Middle frontal gyrus (tissue), 1 donor: ENCODE measurements around the gene MEGF6.

ENCODE experiments used
- DNase-seq: peaks from one replicate; pipeline ENCODE4 v3.0.0-alpha.2; 2015; ENCODE audit warnings: low spot score; ENCODE audit errors: extremely low spot score

The MEGF6 gene

GRCh38 chr1:3556336-3556735 is 55.0 kb downstream of the MEGF6 start:
- DNase-seq = no peak

- no peak for DNase-seq
Measured at GRCh38 chr1:3555131-3555920, 56.0 kb downstream of the MEGF6 start.

DNA sequence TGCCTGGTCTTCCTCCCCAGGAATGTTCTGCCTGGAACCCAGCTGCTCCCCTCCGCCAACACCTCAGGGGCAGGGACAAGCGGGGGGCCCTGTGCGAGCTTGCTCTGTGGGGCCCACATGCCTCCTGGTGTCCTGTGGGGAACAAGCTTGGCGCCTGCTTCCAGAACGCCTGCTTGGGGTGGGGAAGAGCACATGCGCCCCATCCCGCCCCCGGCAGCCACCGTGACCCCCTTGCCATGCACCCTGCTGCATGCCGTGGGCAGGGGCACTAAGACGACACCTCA is 57.4 kb downstream of the MEGF6 start:
- DNase-seq = no peak

DNA sequence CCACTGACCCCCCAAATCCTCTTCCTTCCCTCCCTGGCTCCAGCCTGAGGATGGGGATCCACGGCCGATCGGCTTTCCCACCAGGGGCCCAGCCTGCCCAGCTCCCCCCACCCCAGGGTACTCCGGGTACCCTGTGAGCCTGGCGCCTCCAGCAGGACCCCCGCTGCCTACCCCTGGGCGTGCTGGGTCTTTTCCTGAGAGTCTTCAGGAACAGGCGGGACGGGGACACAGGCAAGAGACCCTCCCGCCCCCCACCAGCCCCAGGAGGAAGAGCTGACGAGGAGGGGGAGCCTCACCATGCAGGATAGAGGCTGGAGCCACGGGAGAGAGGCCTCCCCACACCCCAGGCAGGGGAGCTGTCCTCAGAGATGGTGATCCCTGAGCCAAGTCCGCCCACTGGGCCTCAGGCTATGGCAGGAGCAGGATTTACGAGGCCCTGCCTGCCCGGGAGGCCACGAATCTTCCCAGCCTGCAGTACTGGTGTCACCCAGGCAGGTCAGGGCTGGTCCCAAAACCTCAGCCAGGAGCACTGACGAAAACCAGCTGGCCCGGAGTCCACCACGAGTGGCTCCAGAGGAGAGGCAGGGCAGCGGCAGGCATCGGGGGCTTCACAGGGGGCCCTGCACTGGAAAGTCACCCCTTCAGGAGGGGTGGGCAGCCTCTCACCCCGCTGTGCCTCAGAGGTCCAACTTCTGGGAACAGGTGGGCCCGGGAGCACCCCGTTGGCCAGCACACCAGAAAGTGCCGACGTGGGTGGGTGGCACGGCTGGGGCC is 58.0 kb downstream of the MEGF6 start:
- no peak for DNase-seq

DNA sequence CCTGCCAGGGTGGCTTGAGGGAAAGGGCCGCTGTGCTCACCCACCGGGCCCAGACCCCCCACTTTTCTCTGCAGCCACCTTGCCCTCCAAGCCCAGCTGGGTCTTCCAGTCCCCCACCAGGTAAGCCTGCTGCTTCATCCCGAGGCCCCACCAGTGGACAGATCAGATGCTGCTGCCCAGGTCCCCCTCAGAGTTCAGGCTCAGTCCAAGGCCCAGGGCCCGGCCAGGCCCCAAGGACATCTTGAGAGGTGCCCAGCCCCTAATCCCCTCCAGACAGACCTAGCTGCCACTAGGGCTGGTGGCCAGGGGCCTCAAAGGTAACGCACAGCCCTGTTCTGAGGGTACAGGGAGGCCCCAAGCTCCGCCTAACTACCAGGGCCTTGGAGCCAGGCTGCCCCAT is 58.6 kb downstream of the MEGF6 start:
- DNase-seq = no peak

- no peak for DNase-seq
Measured at GRCh38 chr1:3552176-3552575, 59.1 kb downstream of the MEGF6 start.

DNA sequence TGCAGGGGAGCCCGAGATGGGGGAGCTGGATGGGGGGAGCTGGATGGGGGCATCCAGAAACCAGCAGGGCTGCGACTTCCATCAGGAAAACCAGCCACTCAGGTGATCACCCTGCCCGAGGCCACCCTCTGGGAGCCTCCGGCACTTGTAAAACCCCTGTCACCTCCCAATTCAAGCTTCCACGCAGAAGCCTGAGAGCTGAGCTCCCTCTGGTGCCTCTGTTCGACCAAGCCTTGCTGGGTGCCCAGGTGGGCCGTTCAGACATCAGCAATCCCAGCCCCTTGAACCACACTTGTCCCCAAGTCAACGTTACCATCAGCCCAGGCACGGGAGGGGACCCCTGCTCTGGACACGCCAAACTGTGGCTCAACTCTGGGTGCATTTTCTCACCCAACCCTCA is 59.6 kb downstream of the MEGF6 start:
- no peak for DNase-seq

DNA sequence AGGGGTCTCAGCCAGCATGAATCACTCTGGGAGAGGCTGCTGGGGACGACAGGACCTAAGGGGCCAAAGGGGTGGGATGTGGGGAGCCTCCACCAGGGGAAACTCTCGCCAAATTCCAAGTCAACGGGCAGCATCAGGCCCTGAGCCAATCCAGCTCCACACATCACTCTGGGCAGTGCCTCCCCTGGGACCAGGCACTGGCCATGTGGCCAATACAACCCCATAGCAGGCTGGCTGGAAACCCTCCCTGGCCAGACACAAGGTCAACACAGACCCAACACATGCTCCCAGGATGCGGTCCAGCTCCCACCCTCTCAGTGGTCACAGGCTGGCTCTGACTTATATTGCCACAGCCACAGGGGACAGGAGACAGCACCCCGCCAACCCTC is 60.0 kb downstream of the MEGF6 start:
- no peak for DNase-seq

- no peak for DNase-seq
Measured at GRCh38 chr1:3550511-3551289, 60.6 kb downstream of the MEGF6 start.

- no peak for DNase-seq
Measured at GRCh38 chr1:3548895-3549294, 62.4 kb downstream of the MEGF6 start.

DNA sequence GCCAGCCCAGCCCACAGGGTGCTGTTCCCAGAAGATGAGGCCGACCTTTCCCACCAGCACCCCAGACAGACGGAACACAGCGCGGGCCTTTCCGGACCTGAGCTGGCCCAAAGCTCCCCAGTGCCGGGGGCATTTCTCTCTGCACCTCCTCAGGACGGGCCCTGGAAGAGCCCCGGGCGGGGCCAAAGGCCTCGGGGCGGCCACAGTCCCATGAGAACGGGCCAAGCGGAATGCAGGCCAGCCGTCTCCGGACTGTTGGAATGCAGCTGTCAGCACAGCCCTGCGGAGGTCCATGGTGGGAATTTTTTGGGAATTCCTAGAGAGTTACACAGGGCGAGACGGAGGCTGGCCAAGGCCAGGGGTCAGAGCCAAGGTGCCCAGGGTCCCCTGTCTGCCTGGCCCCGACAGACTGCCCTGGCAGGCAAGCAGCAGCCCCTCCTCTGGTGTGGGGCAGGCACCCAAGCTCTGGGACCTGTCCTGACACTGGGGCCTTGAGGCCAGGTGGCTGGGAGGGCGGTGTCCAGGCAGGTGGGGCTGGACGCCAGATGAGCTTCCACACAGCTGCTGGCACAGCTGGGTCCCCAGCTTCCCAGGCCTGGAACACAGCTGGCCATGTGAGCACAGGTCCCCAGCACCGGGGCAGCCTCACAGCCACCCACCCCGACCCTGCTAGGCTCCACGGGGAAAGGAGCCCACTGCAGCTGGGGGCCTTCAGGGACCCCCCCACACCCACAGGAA is 63.0 kb downstream of the MEGF6 start:
- DNase-seq = no peak

GRCh38 chr1:3547055-3548005 is 64.0 kb downstream of the MEGF6 start:
- no peak for DNase-seq

DNA sequence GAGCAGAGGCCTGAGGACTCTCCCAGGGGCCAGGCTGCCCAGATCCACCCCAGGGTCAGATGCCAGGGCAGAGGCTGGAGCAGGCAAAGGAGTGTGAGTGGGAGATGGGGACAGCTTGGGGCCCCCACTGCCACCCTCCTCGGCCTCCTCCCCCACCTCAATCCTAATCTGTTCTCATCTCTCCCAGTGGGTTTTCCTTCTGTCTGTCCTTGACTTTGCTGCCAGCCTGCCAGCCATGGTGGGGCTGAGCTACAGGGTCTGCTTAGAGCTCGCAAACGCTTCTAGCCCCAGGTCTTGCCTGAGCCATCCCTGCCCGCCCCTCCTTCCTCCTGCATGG is 65.3 kb downstream of the MEGF6 start:
- DNase-seq = no peak

DNA sequence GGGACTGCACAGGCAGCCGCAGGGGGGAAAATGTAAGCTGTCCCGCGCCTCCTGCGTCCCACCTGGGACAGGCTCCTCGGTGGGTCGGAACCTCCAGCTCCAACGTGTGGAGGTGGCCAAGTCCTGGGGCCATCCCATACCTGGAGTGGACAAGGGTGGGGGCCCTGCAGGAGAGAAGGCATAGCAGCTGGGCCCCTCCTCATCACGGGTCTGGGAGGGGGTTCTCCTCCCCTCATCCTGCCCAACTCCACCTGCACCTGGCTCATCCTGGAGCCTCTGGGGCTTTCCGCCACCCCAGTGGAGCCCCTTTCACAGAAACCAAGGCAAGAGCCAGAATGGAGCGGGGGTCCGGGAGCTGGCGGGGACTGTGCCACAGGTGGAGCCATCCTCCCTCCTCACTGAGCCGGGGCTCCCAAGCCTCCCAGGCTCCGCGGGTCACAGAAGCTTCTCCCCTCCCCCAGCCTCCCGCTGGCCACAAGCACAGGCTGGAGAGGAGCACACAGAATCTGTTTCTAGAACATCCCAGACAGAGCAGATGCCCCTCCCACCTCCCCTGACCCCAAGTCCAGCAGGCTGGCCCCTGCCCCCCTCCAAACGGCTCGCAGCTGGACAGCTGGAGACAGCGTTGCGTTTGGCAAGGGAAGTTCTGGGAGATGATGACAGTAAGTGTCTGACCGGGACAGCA is 65.8 kb downstream of the MEGF6 start:
- DNase-seq = no peak

DNA sequence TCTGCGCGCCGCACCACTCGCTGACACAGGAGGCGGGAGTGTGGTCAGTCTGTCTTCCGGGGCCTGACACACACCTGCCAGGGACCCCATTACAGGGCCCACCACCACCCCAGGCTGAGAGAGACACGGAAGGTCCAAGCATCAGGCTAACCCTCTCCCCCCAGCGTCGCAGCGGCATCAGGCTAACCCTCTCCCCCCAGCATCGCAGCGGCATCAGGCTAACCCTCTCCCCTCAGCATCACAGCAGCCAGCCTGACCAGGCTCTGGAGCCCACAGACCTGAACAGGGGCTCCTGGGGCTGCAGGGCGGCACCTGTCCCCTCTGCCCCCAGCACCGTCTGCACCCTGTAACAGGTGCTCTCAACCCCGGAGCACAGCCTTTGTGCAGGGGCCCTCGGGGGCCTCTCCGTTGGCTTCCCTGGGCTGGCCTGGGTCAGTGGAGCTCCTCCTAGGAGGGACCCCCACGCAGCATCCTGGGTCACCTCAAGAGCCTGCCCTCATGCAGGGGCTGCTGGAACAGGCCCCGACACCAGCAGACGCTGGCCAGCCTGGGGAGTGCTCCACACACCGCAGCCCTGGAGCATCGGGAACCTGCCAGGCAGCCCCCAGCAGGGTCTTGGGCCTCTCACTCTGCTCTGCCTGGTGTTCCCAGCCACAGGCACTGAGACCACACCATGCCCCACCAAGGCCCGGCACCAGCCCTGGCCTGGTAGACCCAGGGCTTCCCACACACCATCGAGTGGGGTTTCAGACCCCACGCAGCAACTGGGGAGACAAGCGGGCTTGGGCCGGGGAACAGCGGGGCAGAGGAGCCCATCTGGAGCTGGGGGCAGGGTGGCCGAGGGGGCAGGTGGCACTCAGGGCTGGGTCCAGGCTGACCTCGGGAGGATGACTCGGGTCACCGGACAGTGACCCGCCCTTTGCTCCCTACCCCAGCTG is 67.0 kb downstream of the MEGF6 start:
- DNase-seq = no peak

DNA sequence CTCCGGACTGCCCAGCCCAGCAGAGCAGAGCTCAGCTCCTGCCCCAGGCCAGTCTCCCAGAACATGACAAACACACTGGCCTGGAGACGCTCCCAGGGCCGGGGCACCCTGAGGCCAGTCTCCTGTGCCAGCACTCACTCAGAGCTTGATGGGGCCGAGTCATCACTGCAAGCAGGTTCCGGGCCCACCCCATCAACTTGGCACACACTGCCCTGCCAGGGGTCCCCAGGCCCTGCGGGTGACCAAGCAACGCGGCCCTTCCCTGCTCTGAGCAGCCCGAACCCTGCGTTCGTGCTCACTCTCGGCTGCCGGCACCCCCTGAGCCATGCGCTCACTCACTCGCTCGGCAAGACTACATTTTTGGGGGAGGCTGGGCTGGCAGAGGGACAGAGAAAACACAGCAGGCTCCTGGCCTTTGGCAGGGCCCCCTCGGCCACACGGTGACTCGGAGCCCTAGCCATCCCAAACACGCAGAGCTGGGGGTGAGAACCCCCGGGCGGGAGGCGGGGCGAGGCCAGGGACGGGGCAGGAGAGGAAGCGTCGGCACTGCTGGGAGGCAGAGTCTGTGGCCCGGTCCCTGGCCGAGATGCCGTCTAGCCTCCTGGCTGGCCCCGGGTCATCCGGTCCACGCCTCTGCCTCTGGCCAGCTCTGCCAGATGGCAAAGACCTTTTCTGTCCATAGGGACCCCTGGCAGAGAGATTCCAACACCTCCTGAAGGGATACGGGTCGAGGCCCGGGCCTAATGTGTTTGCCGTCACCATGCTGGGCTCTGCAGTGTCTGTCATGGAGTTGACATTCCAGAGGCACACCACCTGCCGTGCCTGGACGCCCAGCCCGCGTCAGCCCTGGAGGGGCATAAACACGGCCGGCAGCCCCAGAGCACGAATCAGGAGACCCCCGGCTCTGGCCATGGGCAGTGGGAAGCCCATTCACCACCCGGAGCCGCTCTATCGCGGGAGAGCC is 68.0 kb downstream of the MEGF6 start:
- DNase-seq = no peak

DNA sequence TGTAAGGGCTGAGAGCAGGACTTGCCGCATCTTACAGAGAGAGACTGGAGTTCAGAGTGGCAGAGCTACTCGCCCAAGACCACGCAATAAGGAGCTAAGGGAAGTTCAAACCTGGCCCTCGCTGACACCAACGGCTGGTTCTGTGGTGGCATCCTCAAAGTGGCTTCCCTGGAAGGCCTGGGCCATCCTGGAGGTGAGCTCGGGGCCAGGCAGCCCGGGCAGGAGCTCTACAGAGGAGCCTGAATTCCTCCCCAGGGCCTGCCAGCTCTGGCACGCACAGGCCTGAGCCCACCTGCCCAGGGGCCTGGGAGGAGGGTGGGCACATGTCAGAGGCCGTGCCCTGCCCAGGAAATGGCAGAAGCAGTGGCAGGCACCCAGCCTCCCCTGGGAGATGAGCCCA is 68.6 kb downstream of the MEGF6 start:
- no peak for DNase-seq

- no peak for DNase-seq
Measured at GRCh38 chr1:3541936-3542335, 69.4 kb downstream of the MEGF6 start.
